ENCODE data around the gene GLIPR2.

GLIPR2 gene

DNA sequence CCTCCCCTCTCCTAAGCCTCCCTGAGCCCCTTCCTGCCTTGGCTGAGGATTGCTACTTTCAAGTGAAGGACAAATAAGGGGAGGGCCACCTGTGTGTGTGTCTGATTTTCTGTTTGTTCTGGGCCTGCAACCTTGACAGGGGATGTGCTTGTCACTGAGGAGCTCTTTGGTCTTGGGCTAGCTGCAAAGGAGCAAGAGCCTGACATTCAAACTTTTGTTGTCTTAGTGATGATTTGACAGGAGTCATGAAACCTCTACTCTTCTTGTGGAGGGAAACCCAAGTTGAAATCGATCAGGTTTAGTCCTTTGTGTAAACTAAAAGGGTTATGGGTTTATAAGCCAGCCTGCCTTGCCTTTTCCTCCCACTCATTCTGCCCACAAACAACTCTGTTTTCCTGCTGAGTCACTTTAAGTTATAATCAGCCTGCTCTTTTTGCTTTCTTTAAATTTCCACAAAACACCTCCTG, 71.0 kb downstream of the GLIPR2 start:
- DNase-seq: no peak

- DNase-seq: no peak
Measured at GRCh38 chr9:36208521-36209253, 72.2 kb downstream of the GLIPR2 start.

DNA sequence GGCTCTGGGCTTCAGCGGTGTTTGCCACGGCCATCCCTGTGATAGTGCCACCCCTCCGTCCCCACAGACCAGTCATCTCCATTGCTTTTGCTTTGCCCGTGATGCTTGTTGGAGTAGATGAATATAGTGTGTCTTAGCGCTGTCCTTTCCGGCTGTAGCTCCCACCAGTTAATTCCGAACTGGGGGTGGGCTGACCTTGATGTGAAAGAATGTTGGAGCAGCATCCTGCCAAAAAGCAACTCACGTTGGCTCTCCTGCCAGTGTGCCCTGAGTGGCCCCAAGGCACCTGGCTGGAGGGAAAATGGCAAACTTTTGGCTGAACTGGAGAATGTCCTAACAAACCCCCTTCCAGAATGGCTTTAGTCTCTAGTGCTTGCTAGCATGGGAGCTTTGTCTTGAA, 74.2 kb downstream of the GLIPR2 start:
- no peak for DNase-seq

DNA sequence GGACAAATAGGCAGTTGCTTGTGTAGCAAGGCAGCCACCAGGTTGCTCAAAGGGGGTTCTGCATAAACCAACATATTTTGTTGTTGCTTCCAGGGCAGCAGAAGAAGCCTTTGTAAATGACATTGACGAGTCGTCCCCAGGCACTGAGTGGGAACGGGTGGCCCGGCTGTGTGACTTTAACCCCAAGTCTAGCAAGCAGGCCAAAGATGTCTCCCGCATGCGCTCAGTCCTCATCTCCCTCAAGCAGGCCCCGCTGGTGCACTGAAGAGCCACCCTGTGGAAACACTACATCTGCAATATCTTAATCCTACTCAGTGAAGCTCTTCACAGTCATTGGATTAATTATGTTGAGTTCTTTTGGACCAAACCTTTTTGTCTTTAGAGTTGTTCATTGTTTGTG, 75.0 kb downstream of the GLIPR2 start:
- DNase-seq: no peak

GRCh38 chr9:36213387-36213786, 76.9 kb downstream of the GLIPR2 start:
- DNase-seq: no peak

Data from NCI-H526 (cell line).